H9 (cell line): ENCODE measurements around the gene BCAS4. TPM values are rescaled to one million over a fixed set of nuclear protein-coding genes. Genes with fewer than 3 reads are reported as not detected.

Experiments used
- DNase-seq: peaks from one replicate; pipeline ENCODE4 v3.0.0-alpha.2; 2017
- H2AFZ ChIP-seq: one replicate; pipeline ENCODE4 v1.6.1; 2013; ENCODE audit warnings: mild to moderate bottlenecking, low read length, control low read depth, moderate library complexity
- H2AK5ac ChIP-seq: 2 replicates; pipeline ENCODE4 v1.6.1; 2013; ENCODE audit warnings: low read length, control low read depth, mixed read lengths; ENCODE audit not compliant: insufficient read length
- H2BK120ac ChIP-seq: one replicate; pipeline ENCODE4 v1.6.1; 2013; ENCODE audit warnings: low read depth, mild to moderate bottlenecking, low read length, control low read depth, inconsistent platforms; ENCODE audit not compliant: poor library complexity, severe bottlenecking
- H2BK12ac ChIP-seq: 2 replicates; pipeline ENCODE4 v1.6.1; 2013; ENCODE audit warnings: low read length, control low read depth, mixed read lengths, low read depth; ENCODE audit not compliant: insufficient read length
- H2BK15ac ChIP-seq: 2 replicates; pipeline ENCODE4 v1.6.1; 2013; ENCODE audit warnings: low read depth, low read length, control low read depth
- H2BK20ac ChIP-seq: one replicate; pipeline ENCODE4 v1.6.1; 2013; ENCODE audit warnings: low read depth, mild to moderate bottlenecking, low read length, control low read depth, inconsistent platforms; ENCODE audit not compliant: poor library complexity, severe bottlenecking
- H2BK5ac ChIP-seq: 2 replicates; pipeline ENCODE4 v1.6.1; 2013; ENCODE audit warnings: low read length, control low read depth, mixed read lengths; ENCODE audit not compliant: insufficient read length
- H3K14ac ChIP-seq: 2 replicates; pipeline ENCODE4 v1.6.1; 2013; ENCODE audit warnings: low read length, control low read depth; ENCODE audit not compliant: insufficient read depth
- H3K18ac ChIP-seq: 2 replicates; pipeline ENCODE4 v1.6.1; 2013; ENCODE audit warnings: low read depth, mild to moderate bottlenecking, mixed read lengths, low read length, control low read depth; ENCODE audit not compliant: insufficient read length
- H3K23ac ChIP-seq: 2 replicates; pipeline ENCODE4 v1.6.1; 2013; ENCODE audit warnings: low read length, control low read depth, mixed read lengths, low read depth; ENCODE audit not compliant: insufficient read length
- H3K23me2 ChIP-seq: 2 replicates; pipeline ENCODE4 v1.6.1; 2013; ENCODE audit warnings: low read depth, mild to moderate bottlenecking, mixed read lengths, low read length, control low read depth; ENCODE audit not compliant: insufficient read length, poor library complexity, severe bottlenecking
- H3K27ac ChIP-seq: 2 replicates; pipeline ENCODE4 v1.5.1; 2013; ENCODE audit warnings: low read length, control low read depth, mixed read lengths, low read depth; ENCODE audit not compliant: insufficient read length
- H3K27me3 ChIP-seq: 2 replicates; pipeline ENCODE4 v1.6.1; 2013; ENCODE audit warnings: low read length, control low read depth, inconsistent platforms; ENCODE audit not compliant: insufficient read depth
- H3K4ac ChIP-seq: 2 replicates; pipeline ENCODE4 v1.6.1; 2013; ENCODE audit warnings: low read depth, mild to moderate bottlenecking, control low read depth, inconsistent platforms, low read length, moderate library complexity
- H3K4me1 ChIP-seq: 2 replicates; pipeline ENCODE4 v1.6.1; 2013; ENCODE audit warnings: low read length, control low read depth, inconsistent platforms; ENCODE audit not compliant: insufficient read depth
- H3K4me2 ChIP-seq: 2 replicates; pipeline ENCODE4 v1.6.1; 2013; ENCODE audit warnings: low read length, control low read depth, mixed read lengths; ENCODE audit not compliant: insufficient read length, insufficient read depth
- H3K56ac ChIP-seq: 2 replicates; pipeline ENCODE4 v1.6.1; 2013; ENCODE audit warnings: low read depth, mild to moderate bottlenecking, mixed read lengths, low read length, control low read depth; ENCODE audit not compliant: insufficient read length
- H3K79me1 ChIP-seq: 2 replicates; pipeline ENCODE4 v1.6.1; 2013; ENCODE audit warnings: low read depth, mild to moderate bottlenecking, moderate library complexity, low read length, control low read depth, inconsistent platforms; ENCODE audit not compliant: insufficient read depth, poor library complexity, severe bottlenecking
- H3K79me2 ChIP-seq: 2 replicates; pipeline ENCODE4 v1.6.1; 2013; ENCODE audit warnings: low read length, control low read depth, inconsistent platforms; ENCODE audit not compliant: insufficient read depth
- H3K9ac ChIP-seq: 2 replicates; pipeline ENCODE4 v1.6.1; 2013; ENCODE audit warnings: low read length, control low read depth, mixed read lengths; ENCODE audit not compliant: insufficient read length; ENCODE audit errors: extremely low read depth
- H3K9me3 ChIP-seq: one replicate; pipeline ENCODE4 v1.6.1; 2013; ENCODE audit warnings: low read depth, low read length, inconsistent platforms; ENCODE audit not compliant: control insufficient read depth
- H3T11ph ChIP-seq: one replicate; pipeline ENCODE4 v1.6.1; 2013; ENCODE audit warnings: mild to moderate bottlenecking, low read length, control low read depth, inconsistent platforms
- H4K20me1 ChIP-seq: one replicate; pipeline ENCODE4 v1.6.1; 2013; ENCODE audit not compliant: control insufficient read depth, insufficient read length, insufficient read depth
- H4K5ac ChIP-seq: 2 replicates; pipeline ENCODE4 v1.6.1; 2013; ENCODE audit warnings: low read depth, mild to moderate bottlenecking, mixed read lengths, low read length, control low read depth; ENCODE audit not compliant: insufficient read length
- H4K8ac ChIP-seq: replicated peaks from 2 replicates; pipeline ENCODE4 v1.6.1; 2013; ENCODE audit warnings: low read length, control low read depth, mixed read lengths, low read depth; ENCODE audit not compliant: insufficient read length
- H4K91ac ChIP-seq: 2 replicates; pipeline ENCODE4 v1.6.1; 2013; ENCODE audit warnings: low read depth, mild to moderate bottlenecking, moderate library complexity, mixed read lengths, low read length, control low read depth; ENCODE audit not compliant: insufficient read length
- H3K27ac Mint-ChIP-seq, 3 experiments: 2 replicates in 2 of 3; 3 replicates in 1 of 3; pipeline ENCODE4 v1.8.0; 2020 to 2021; ENCODE audit warnings: mixed read lengths in 3 of 3, mild to moderate bottlenecking in 1 of 3, moderate library complexity in 1 of 3
- H3K27me3 Mint-ChIP-seq: 2 replicates; pipeline ENCODE4 v1.8.0; 2021; ENCODE audit warnings: low read depth, mild to moderate bottlenecking, moderate library complexity, mixed read lengths
- H3K36me3 Mint-ChIP-seq, 3 experiments: 2 replicates in 2 of 3; 3 replicates in 1 of 3; pipeline ENCODE4 v1.8.0; 2020 to 2021; ENCODE audit warnings: low read depth in 3 of 3, mixed read lengths in 3 of 3; ENCODE audit not compliant: insufficient read depth in 1 of 3
- H3K4me1 Mint-ChIP-seq, 2 experiments: 2 replicates each; pipeline ENCODE4 v1.8.0; 2020; ENCODE audit warnings: mixed read lengths in 2 of 2
- H3K4me3 Mint-ChIP-seq, 2 experiments: 2 replicates in 1 of 2; 3 replicates in 1 of 2; pipeline ENCODE4 v1.8.0; 2020 to 2021; ENCODE audit warnings: mild to moderate bottlenecking in 2 of 2, mixed read lengths in 2 of 2, moderate library complexity in 1 of 2
- H3K9me3 Mint-ChIP-seq, 2 experiments: 2 replicates in 1 of 2; 3 replicates in 1 of 2; pipeline ENCODE4 v1.8.0; 2020; ENCODE audit warnings: mild to moderate bottlenecking in 2 of 2, mixed read lengths in 2 of 2, moderate library complexity in 1 of 2
- CTCF ChIP-seq: fragments of 200-600 bp; sonication (generic); conservative IDR thresholded peaks from 3 replicates; pipeline ENCODE4 v1.8.0; 2021; ENCODE audit warnings: antibody characterized with exemption, mild to moderate bottlenecking
- WGBS: extraction: QIAGEN DNeasy Blood & Tissue Kit; methylation state at CpG from one replicate; pipeline ENCODE4 v1.1.7; 2013; ENCODE audit warnings: missing lambda C conversion rate, low lambda C conversion rate, mixed read lengths; ENCODE audit not compliant: insufficient read length; ENCODE audit errors: extremely low coverage; 5-methylcytosine and 5-hydroxymethylcytosine counted together
- total RNA-seq: library from RNA; stranded (reverse); gene quantifications from 2 replicates; pipeline ENCODE4 v1.2.1, GENCODE V29; 2021

BCAS4 gene
- total RNA-seq, 1 experiment from 2014 or later, result 16.9 TPM

GRCh38 chr20:50814438-50815161 lies 19.7 kb downstream of the BCAS4 start:
- no peak overlapping the region for H3K4me2 ChIP-seq
- Mint-ChIP-seq H3K36me3 (peaks cover 3 to 10% (median 6%) of the 10 kb centered on the region in 3 experiments), H3K27ac (no peak overlapping the region), H3K9me3 (peaks cover 0 to 2% of the 10 kb centered on the region in 2 experiments; a peak in 1 of 5 replicates), H3K27me3 (no peaks in the 10 kb centered on the region), H3K4me1 (peaks cover 13 to 28% of the 10 kb centered on the region in 2 experiments), H3K4me3 (no peak overlapping the region)
- no peak overlapping the region for H2AFZ ChIP-seq
- H3K79me2 ChIP-seq, result no peaks in the 10 kb centered on the region; the same call in 1 of the 2 replicates
- no peak overlapping the region for H2AK5ac ChIP-seq
- no peak overlapping the region for H4K5ac ChIP-seq
- no peaks in the 10 kb centered on the region for H4K20me1 ChIP-seq
- peaks cover 3% of the 10 kb centered on the region for H3K79me1 ChIP-seq
- no peaks in the 10 kb centered on the region for H3K23me2 ChIP-seq
- no peak overlapping the region for H2BK15ac ChIP-seq
- H3K9ac ChIP-seq, result no peak overlapping the region
- H3K56ac ChIP-seq, result no peak overlapping the region
- H3K18ac ChIP-seq, result no peak overlapping the region
- H3K9me3 ChIP-seq, result no peaks in the 10 kb centered on the region
- H3K23ac ChIP-seq, result no peak overlapping the region
- no CpG with 5 or more reads among the region's 9 CpGs for WGBS
- no peak overlapping the region for H4K91ac ChIP-seq
- H3K27ac ChIP-seq, result no peak overlapping the region
- H3K4me1 ChIP-seq, result no peaks in the 10 kb centered on the region; the same call in 1 of the 2 replicates
- H2BK120ac ChIP-seq, result no peak overlapping the region
- no peaks in the 10 kb centered on the region for H3K27me3 ChIP-seq
- no peak overlapping the region for H2BK5ac ChIP-seq
- DNase-seq, result no peak
- no peak overlapping the region for H3K4ac ChIP-seq
- H4K8ac ChIP-seq, result no peak overlapping the region
- H2BK12ac ChIP-seq, result no peak overlapping the region
- no peak overlapping the region for H3T11ph ChIP-seq
- TF ChIP-seq CTCF, result no peak
- H2BK20ac ChIP-seq, result no peak overlapping the region
- no peak overlapping the region for H3K14ac ChIP-seq
